Transverse colon (tissue), 4 donors: ENCODE results near the gene COL6A1. TPM values are rescaled to one million over a fixed set of nuclear protein-coding genes. Genes with fewer than 3 reads are reported as not detected.

Experiments
- DNase-seq: peaks from one replicate; pipeline ENCODE4 v3.0.0-alpha.2; 2019
- H3K27ac ChIP-seq, 4 donors: fragments of 200-600 bp; sonication (generic); 2 replicates each; pipeline ENCODE4 v1.5.1; 2016 to 2018; ENCODE audit warnings: inconsistent platforms in 4 of 4
- H3K27me3 ChIP-seq: fragments of 200-600 bp; sonication (generic); 2 replicates; pipeline ENCODE4 v1.5.1; 2017; ENCODE audit warnings: inconsistent platforms
- H3K36me3 ChIP-seq, 4 donors: fragments of 200-600 bp; sonication (generic); 2 replicates each; pipeline ENCODE4 v1.5.1; 2017 to 2019; ENCODE audit warnings: inconsistent platforms in 4 of 4
- H3K4me1 ChIP-seq, 4 donors: fragments of 200-600 bp; sonication (generic); 2 replicates each; pipeline ENCODE4 v1.5.1; 2017 to 2020; ENCODE audit warnings: inconsistent platforms in 4 of 4
- H3K4me3 ChIP-seq, 4 donors: fragments of 200-600 bp; sonication (generic); 1 replicate in 1 of 4; 2 replicates in 3 of 4; pipeline versions ENCODE4 v1.5.1 to v1.6.1; 2017 to 2019; ENCODE audit warnings: inconsistent platforms in 4 of 4
- H3K9me3 ChIP-seq, 2 donors: fragments of 200-600 bp; sonication (generic); 2 replicates each; pipeline ENCODE4 v1.5.1; 2017 to 2019; ENCODE audit warnings: inconsistent platforms in 2 of 2
- CTCF ChIP-seq, 5 experiments: fragments of 200-600 bp in 3 of 5; fragments of 450-650 bp in 2 of 5; sonication (generic) in 3 of 5; IDR thresholded peaks; 1 replicate in 2 of 5; 2 replicates in 3 of 5; pipeline ENCODE4 v1.5.1; 2016 to 2017; ENCODE audit warnings: antibody characterized with exemption in 5 of 5, inconsistent platforms in 3 of 5, mild to moderate bottlenecking in 2 of 5, moderate library complexity in 1 of 5
- EP300 ChIP-seq: sonication (generic); formaldehyde crosslinking; IDR thresholded peaks from one replicate; pipeline ENCODE4 v1.6.1; 2017; ENCODE audit warnings: antibody characterized with exemption, low read depth
- POLR2A ChIP-seq: fragments of 450-650 bp; IDR thresholded peaks from one replicate; pipeline ENCODE4 v1.6.1; 2016; ENCODE audit warnings: antibody characterized with exemption, mild to moderate bottlenecking, moderate library complexity
- POLR2AphosphoS5 ChIP-seq, 3 donors: sonication (generic); formaldehyde crosslinking; IDR thresholded peaks; one replicate each; pipeline ENCODE4 v1.6.1; 2016; ENCODE audit warnings: antibody characterized with exemption in 3 of 3
- WGBS, 2 donors: methylation state at CpG; one replicate each; pipeline ENCODE4 v1.1.5; 2018; ENCODE audit warnings: low coverage in 1 of 2; 5-methylcytosine and 5-hydroxymethylcytosine counted together
- in situ Hi-C, 4 donors: fragments of 200-750 bp; cut with MboI; loops; one replicate each; pipeline versions ENCODE4 v1.15.0 to v1.15.1; 2017; ENCODE audit warnings: low sequenced_read_pairs in 3 of 4, low pct_ligation_motif_present in 1 of 4, low pct_unique_long_range_greater_than_20kb in 1 of 4
- intact Hi-C: fragments of 100-400 bp; cut with DNase I; formaldehyde crosslinking; loops from one replicate; pipeline ENCODE4 v1.15.1; 2023; ENCODE audit warnings: low total_unique reads
- total RNA-seq, 4 donors: library from RNA; depleted of rRNA; stranded (reverse); fragments of >200 nt; gene quantifications; one replicate each; pipeline ENCODE4 v1.1.0, GENCODE V29; 2016

COL6A1 gene
- total RNA-seq, 4 donors from 2014 or later, result 166 to 580 (median 346) TPM

- DNase-seq, result no peak
- Histone ChIP-seq H3K27ac (no peak overlapping the region), H3K27me3 (no peaks in the 10 kb centered on the region), H3K4me1 (no peaks in the 10 kb centered on the region), H3K4me3 (no peak overlapping the region), H3K9me3 (no peaks in the 10 kb centered on the region), H3K36me3 (no peaks in the 10 kb centered on the region)
- intact Hi-C loops, result no loop called here
- in situ Hi-C loops, result no loop called here
- WGBS, 2 donors, result 73 to 81% methylated on average over 4 of the region's 4 CpGs
- no peak for TF ChIP-seq EP300
- TF ChIP-seq CTCF (IDR thresholded peaks at IDR 0.05), result no peak
- TF ChIP-seq POLR2A, result no peak
- no peak for TF ChIP-seq POLR2AphosphoS5 (IDR thresholded peaks at IDR 0.05)
Measured at GRCh38 chr21:46012154-46012553, 30.6 kb downstream of the COL6A1 start.

GRCh38 chr21:46014828-46015227 lies 33.3 kb downstream of the COL6A1 start:
- no peak overlapping the region for H3K4me3 ChIP-seq
- H3K36me3 ChIP-seq, result no peaks in the 10 kb centered on the region
- peaks cover 0 to 2% (median 0%) of the 10 kb centered on the region in 4 donors for H3K4me1 ChIP-seq
- H3K27ac ChIP-seq, result no peak overlapping the region
- in situ Hi-C loops, result no loop called here
- DNase-seq, result no peak
- TF ChIP-seq POLR2AphosphoS5 (IDR thresholded peaks at IDR 0.05), result no peak
- no peak for TF ChIP-seq EP300
- TF ChIP-seq CTCF (IDR thresholded peaks at IDR 0.05), result no peak
- TF ChIP-seq POLR2A, result no peak
- H3K9me3 ChIP-seq, result no peaks in the 10 kb centered on the region
- intact Hi-C loops, result no loop called here
- no peaks in the 10 kb centered on the region for H3K27me3 ChIP-seq
- WGBS, 2 donors, result 41 to 42% methylated on average over 2 of the region's 2 CpGs

DNA sequence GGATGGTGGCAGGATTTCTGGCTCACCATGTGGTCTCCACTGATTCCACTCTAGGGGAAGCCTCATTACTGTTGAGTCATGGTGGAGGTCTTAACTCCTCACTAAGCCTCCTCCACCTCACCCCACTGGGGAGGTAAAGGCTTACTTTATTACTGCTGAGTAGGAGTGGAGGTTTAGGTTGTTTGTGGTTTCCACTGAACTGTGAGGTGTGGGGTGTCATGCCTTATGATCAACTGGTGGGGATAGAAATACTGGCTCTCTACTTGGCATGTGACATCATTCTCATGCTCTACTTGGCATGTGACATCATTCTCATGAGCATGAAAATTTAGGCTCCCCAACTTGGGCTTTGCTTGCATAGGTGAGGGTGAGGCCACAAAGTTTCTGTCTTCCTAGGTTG lies 35.6 kb downstream of the COL6A1 start:
- H3K9me3 ChIP-seq, result no peaks in the 10 kb centered on the region
- H3K27ac ChIP-seq, result no peak overlapping the region
- no peaks in the 10 kb centered on the region for H3K36me3 ChIP-seq
- no peak for DNase-seq
- peaks cover 0 to 9% (median 3%) of the 10 kb centered on the region in 4 donors for H3K4me1 ChIP-seq
- H3K4me3 ChIP-seq, result no peak overlapping the region
- no peaks in the 10 kb centered on the region for H3K27me3 ChIP-seq
- TF ChIP-seq POLR2AphosphoS5 (IDR thresholded peaks at IDR 0.05), result no peak
- in situ Hi-C loops, result no loop called here
- intact Hi-C loops, result no loop called here

- no peak overlapping the region for H3K27ac ChIP-seq
- H3K27me3 ChIP-seq, result no peaks in the 10 kb centered on the region
- DNase-seq, result no peak
- H3K9me3 ChIP-seq, result no peaks in the 10 kb centered on the region
- intact Hi-C loops (no loop called here), in situ Hi-C loops (no loop called here)
- no peaks in the 10 kb centered on the region for H3K36me3 ChIP-seq
- no peak for TF ChIP-seq CTCF (IDR thresholded peaks at IDR 0.05)
- TF ChIP-seq POLR2AphosphoS5 (IDR thresholded peaks at IDR 0.05), result no peak
- TF ChIP-seq POLR2A, result no peak
- TF ChIP-seq EP300, result no peak
- 86% methylated on average over 4 of the region's 4 CpGs for WGBS, 2 donors
- H3K4me3 ChIP-seq, result no peak overlapping the region
- peaks cover under 1 to 15% (median 5%) of the 10 kb centered on the region in 4 donors for H3K4me1 ChIP-seq
Measured at GRCh38 chr21:46017695-46018094, 36.1 kb downstream of the COL6A1 start.

DNA sequence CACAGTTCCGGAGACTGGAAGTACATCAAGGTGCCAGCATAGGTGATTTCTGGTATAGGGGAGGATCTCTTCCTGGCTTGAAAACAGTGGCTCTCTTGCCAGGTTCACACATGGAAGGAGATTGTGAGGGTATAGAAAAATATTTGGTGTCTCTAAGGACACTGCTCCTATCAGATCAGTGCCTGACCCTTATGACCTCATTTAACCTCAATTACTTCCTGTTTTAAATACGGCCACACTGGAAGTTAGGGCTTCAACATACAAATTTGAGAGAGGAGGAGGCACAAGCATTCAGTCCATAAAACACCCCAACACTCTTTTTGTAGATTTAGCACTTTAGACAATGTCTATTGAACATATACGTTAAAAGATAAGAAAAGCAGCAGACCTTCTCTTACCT lies 37.0 kb downstream of the COL6A1 start:
- no peak overlapping the region for H3K27ac ChIP-seq
- no peaks in the 10 kb centered on the region for H3K36me3 ChIP-seq
- no peaks in the 10 kb centered on the region for H3K27me3 ChIP-seq
- peaks cover 2 to 24% (median 8%) of the 10 kb centered on the region in 4 donors for H3K4me1 ChIP-seq
- TF ChIP-seq CTCF (IDR thresholded peaks at IDR 0.05) (no peak), POLR2A (no peak), POLR2AphosphoS5 (IDR thresholded peaks at IDR 0.05) (no peak), EP300 (no peak)
- intact Hi-C loops (no loop called here), in situ Hi-C loops (no loop called here)
- 54 to 58% methylated on average over 3 of the region's 3 CpGs for WGBS, 2 donors
- no peaks in the 10 kb centered on the region for H3K9me3 ChIP-seq
- DNase-seq, result no peak
- no peak overlapping the region for H3K4me3 ChIP-seq
